CD14-positive monocyte (primary cell): Measurements from ENCODE around the gene NOD2. TPM values are rescaled to one million over a fixed set of nuclear protein-coding genes. Genes with fewer than 3 reads are reported as not detected.

Source experiments
- DNase-seq, 3 donors: peaks; one replicate each; pipeline ENCODE4 v3.0.0-alpha.2; 2011 to 2022
- H2AFZ ChIP-seq: 2 replicates; pipeline ENCODE4 v1.6.0; 2012; ENCODE audit warnings: mild to moderate bottlenecking, low read depth, low read length, inconsistent platforms; ENCODE audit not compliant: insufficient read depth, poor library complexity, severe bottlenecking
- H3K27ac ChIP-seq, 2 donors: 1 replicate in 1 of 2; 2 replicates in 1 of 2; pipeline ENCODE4 v1.5.1; 2012 to 2013; ENCODE audit warnings: low read length in 2 of 2, control low read depth in 1 of 2, inconsistent platforms in 1 of 2, low read depth in 1 of 2, mild to moderate bottlenecking in 1 of 2
- H3K27me3 ChIP-seq, 2 donors: one replicate each; pipeline versions ENCODE4 v1.6.0 to v1.6.1; 2011 to 2013; ENCODE audit warnings: low read length in 2 of 2; ENCODE audit not compliant: control insufficient read depth in 2 of 2, insufficient read depth in 2 of 2
- H3K36me3 ChIP-seq, 2 donors: replicated peaks in 1 of 2; 1 replicate in 1 of 2; 2 replicates in 1 of 2; pipeline versions ENCODE4 v1.5.1 to v1.6.1; 2012 to 2013; ENCODE audit warnings: low read length in 2 of 2, control low read depth in 1 of 2, inconsistent platforms in 1 of 2, mild to moderate bottlenecking in 1 of 2; ENCODE audit not compliant: insufficient read depth in 2 of 2, control insufficient read depth in 1 of 2
- H3K4me1 ChIP-seq, 2 donors: 1 replicate in 1 of 2; 2 replicates in 1 of 2; pipeline versions ENCODE4 v1.5.1 to v1.6.1; 2012 to 2013; ENCODE audit warnings: low read length in 2 of 2, control low read depth in 1 of 2, inconsistent platforms in 1 of 2, mild to moderate bottlenecking in 1 of 2, moderate library complexity in 1 of 2; ENCODE audit not compliant: insufficient read depth in 2 of 2, control insufficient read depth in 1 of 2
- H3K4me2 ChIP-seq: replicated peaks from 2 replicates; pipeline ENCODE3; 2012; ENCODE audit warnings: low read length, moderate library complexity, mild to moderate bottlenecking; ENCODE audit not compliant: poor library complexity, severe bottlenecking; ENCODE audit errors: extremely low read depth
- H3K4me3 ChIP-seq, 3 experiments: fragments of 200-600 bp in 1 of 3; sonication (generic) in 1 of 3; replicated peaks in 1 of 3; 1 replicate in 2 of 3; 2 replicates in 1 of 3; pipeline ENCODE4 v1.5.1; 2011 to 2013; ENCODE audit warnings: low read length in 3 of 3, mild to moderate bottlenecking in 3 of 3, control low read depth in 2 of 3, low read depth in 2 of 3, inconsistent platforms in 1 of 3, moderate library complexity in 1 of 3
- H3K79me2 ChIP-seq: 2 replicates; pipeline ENCODE4 v1.6.0; 2012; ENCODE audit warnings: mild to moderate bottlenecking, control low read depth, inconsistent platforms, low read length, moderate library complexity; ENCODE audit not compliant: insufficient read depth
- H3K9ac ChIP-seq: 2 replicates; pipeline ENCODE4 v1.6.0; 2017; ENCODE audit warnings: low read length, mild to moderate bottlenecking; ENCODE audit not compliant: insufficient read depth, poor library complexity, severe bottlenecking
- H3K9me3 ChIP-seq, 2 donors: replicated peaks in 1 of 2; 1 replicate in 1 of 2; 2 replicates in 1 of 2; pipeline versions ENCODE4 v1.5.1 to v1.6.1; 2012 to 2013; ENCODE audit warnings: low read length in 2 of 2, control low read depth in 1 of 2; ENCODE audit not compliant: control insufficient read depth in 1 of 2, insufficient read depth in 1 of 2
- H4K20me1 ChIP-seq: 2 replicates; pipeline ENCODE4 v1.6.0; 2012; ENCODE audit warnings: mild to moderate bottlenecking, low read length, control low read depth, moderate library complexity; ENCODE audit not compliant: insufficient read depth
- H3K27ac Mint-ChIP-seq, 7 donors: one replicate each; pipeline ENCODE4 v1.8.0; 2020; ENCODE audit warnings: mild to moderate bottlenecking in 7 of 7, mixed read lengths in 7 of 7, moderate library complexity in 6 of 7, inconsistent platforms in 2 of 7
- H3K27me3 Mint-ChIP-seq, 3 donors: one replicate each; pipeline ENCODE4 v1.8.0; 2021 to 2022; ENCODE audit warnings: low read depth in 3 of 3, mild to moderate bottlenecking in 3 of 3, mixed read lengths in 3 of 3, moderate library complexity in 3 of 3, inconsistent platforms in 1 of 3
- H3K36me3 Mint-ChIP-seq, 2 donors: one replicate each; pipeline ENCODE4 v1.8.0; 2020; ENCODE audit warnings: mixed read lengths in 2 of 2, inconsistent platforms in 1 of 2, mild to moderate bottlenecking in 1 of 2
- H3K4me1 Mint-ChIP-seq: one replicate; pipeline ENCODE4 v1.8.0; 2020; ENCODE audit warnings: mild to moderate bottlenecking, mixed read lengths
- H3K4me3 Mint-ChIP-seq, 2 donors: one replicate each; pipeline ENCODE4 v1.8.0; 2020; ENCODE audit warnings: mild to moderate bottlenecking in 2 of 2, mixed read lengths in 2 of 2, moderate library complexity in 1 of 2
- H3K9me3 Mint-ChIP-seq, 7 donors: one replicate each; pipeline ENCODE4 v1.8.0; 2020 to 2022; ENCODE audit warnings: mixed read lengths in 7 of 7, mild to moderate bottlenecking in 6 of 7, moderate library complexity in 6 of 7, inconsistent platforms in 2 of 7
- CTCF ChIP-seq: fragments of 200-600 bp; IDR thresholded peaks from one replicate; pipeline ENCODE4 v1.8.0; 2022; ENCODE audit warnings: antibody characterized with exemption, mild to moderate bottlenecking
- WGBS: methylation state at CpG from one replicate; pipeline ENCODE4 v1.1.5; 2013; ENCODE audit warnings: missing lambda C conversion rate; ENCODE audit not compliant: insufficient coverage; 5-methylcytosine and 5-hydroxymethylcytosine counted together
- intact Hi-C, 2 donors: fragments of 100-400 bp; cut with micrococcal nuclease; formaldehyde crosslinking; loops; one replicate each; pipeline versions ENCODE4 v1.15.0 to v1.15.1; 2023
- polyA plus RNA-seq, 3 donors: library from polyadenylated mRNA; depleted of rRNA in 1 of 3; unstranded in 2 of 3; stranded (reverse) in 1 of 3; fragments of 300-500 nt in 2 of 3; fragments of >200 nt in 1 of 3; fragmentation: Illumina TruSeq in 2 of 3; gene quantifications; 1 replicate in 2 of 3; 2 replicates in 1 of 3; pipeline ENCODE4 v1.2.3, GENCODE V29; 2012 to 2021

NOD2 gene
- polyA plus RNA-seq, 3 donors: 18.5 to 83.3 (median 29.7) TPM

GRCh38 chr16:50659806-50660205 is 33.6 kb upstream of the NOD2 start:
- Histone ChIP-seq H3K9ac (no peak overlapping the region), H3K36me3 (no peaks in the 10 kb centered on the region), H3K27ac (no peak overlapping the region), H3K4me3 (no peak overlapping the region), H4K20me1 (no peaks in the 10 kb centered on the region), H2AFZ (no peak overlapping the region), H3K9me3 (no peaks in the 10 kb centered on the region), H3K4me2 (no peak overlapping the region), H3K79me2 (no peaks in the 10 kb centered on the region), H3K4me1 (peaks cover 7 to 10% of the 10 kb centered on the region in 2 donors), H3K27me3 (no peaks in the 10 kb centered on the region)
- 80% methylated on average over 1 of the region's 5 CpGs for WGBS
- peaks cover 7 to 9% of the 10 kb centered on the region in 2 donors for H3K36me3 Mint-ChIP-seq
- H3K4me1 Mint-ChIP-seq: peaks cover 18% of the 10 kb centered on the region
- peaks cover 0 to 2% (median 0%) of the 10 kb centered on the region in 3 donors for H3K27me3 Mint-ChIP-seq
- peaks cover 1 to 5% (median 5%) of the 10 kb centered on the region in 7 donors for H3K9me3 Mint-ChIP-seq
- no peak overlapping the region for H3K27ac Mint-ChIP-seq
- DNase-seq: no peak
- TF ChIP-seq CTCF: no peak
- H3K4me3 Mint-ChIP-seq: no peak overlapping the region
- intact Hi-C loops: loop anchor here (5.0 to 10.0 kb wide), 3 partner anchors 108 to 295 kb away; partner anchors contain the start of gene BRD7 (in 2 of the 2)

GRCh38 chr16:50662306-50662940 is 31.0 kb upstream of the NOD2 start:
- H3K9ac ChIP-seq: no peak overlapping the region
- H3K27me3 Mint-ChIP-seq: peaks cover 0 to 2% (median 0%) of the 10 kb centered on the region in 3 donors
- DNase-seq: no peak
- peaks cover 27 to 36% of the 10 kb centered on the region in 2 donors for H3K4me1 ChIP-seq
- no peaks in the 10 kb centered on the region for H4K20me1 ChIP-seq
- no peak overlapping the region for H3K4me2 ChIP-seq
- peaks cover 7 to 9% of the 10 kb centered on the region in 2 donors for H3K36me3 Mint-ChIP-seq
- H3K9me3 Mint-ChIP-seq: peaks cover 0 to 5% (median 5%) of the 10 kb centered on the region in 7 donors
- no peak overlapping the region for H2AFZ ChIP-seq
- H3K4me3 Mint-ChIP-seq: no peak overlapping the region
- no peaks in the 10 kb centered on the region for H3K36me3 ChIP-seq
- H3K4me1 Mint-ChIP-seq: peaks cover 36% of the 10 kb centered on the region
- intact Hi-C loops: loop anchor here (5.0 to 10.0 kb wide), 3 partner anchors 110 to 298 kb away; partner anchors contain the start of gene BRD7 (in 2 of the 2)
- no peak overlapping the region for H3K27ac Mint-ChIP-seq
- 95% methylated on average over 4 of the region's 10 CpGs for WGBS
- no peaks in the 10 kb centered on the region for H3K27me3 ChIP-seq
- no peak for TF ChIP-seq CTCF
- H3K9me3 ChIP-seq: no peaks in the 10 kb centered on the region
- no peak overlapping the region for H3K27ac ChIP-seq
- no peaks in the 10 kb centered on the region for H3K79me2 ChIP-seq
- H3K4me3 ChIP-seq: no peak overlapping the region
